Left lung (tissue), 10 donors: Measurements from ENCODE around the gene TKTL2. TPM values are rescaled to one million over a fixed set of nuclear protein-coding genes. Genes with fewer than 3 reads are reported as not detected.

Experiments
- ATAC-seq: fragments of 200-7000 bp; cut with Tn5 transposase; one replicate; pipeline ENCODE4 v1.9.1; 2020; ENCODE audit warnings: moderate library complexity
- DNase-seq, 4 donors: peaks; one replicate each; pipeline ENCODE4 v3.0.0-alpha.2; 2013 to 2020
- H3K27ac ChIP-seq, 2 donors: fragments of 200-600 bp; sonication (generic) in 1 of 2; one replicate each; pipeline versions ENCODE4 v1.5.0 to v1.8.0; 2020 to 2021
- H3K27me3 ChIP-seq, 2 donors: fragments of 200-600 bp; sonication (generic) in 1 of 2; one replicate each; pipeline versions ENCODE4 v1.5.0 to v1.8.0; 2020 to 2021
- H3K36me3 ChIP-seq, 2 donors: fragments of 200-600 bp; sonication (generic) in 1 of 2; one replicate each; pipeline versions ENCODE4 v1.5.0 to v1.8.0; 2020 to 2021
- H3K4me1 ChIP-seq, 2 donors: fragments of 200-600 bp; one replicate each; pipeline ENCODE4 v1.8.0; 2021
- H3K4me3 ChIP-seq, 2 donors: fragments of 200-600 bp; sonication (generic) in 1 of 2; one replicate each; pipeline versions ENCODE4 v1.5.0 to v1.8.0; 2020 to 2021; ENCODE audit warnings: mild to moderate bottlenecking in 1 of 2
- H3K9me3 ChIP-seq, 2 donors: fragments of 200-600 bp; sonication (generic) in 1 of 2; one replicate each; pipeline versions ENCODE4 v1.5.0 to v1.8.0; 2020 to 2021
- CTCF ChIP-seq, 2 donors: fragments of 200-600 bp; sonication (generic) in 1 of 2; IDR thresholded peaks; one replicate each; pipeline versions ENCODE4 v1.5.0 to v1.8.0; 2021; ENCODE audit warnings: antibody characterized with exemption in 2 of 2
- intact Hi-C, 2 donors: fragments of 100-400 bp; cut with DNase I; formaldehyde crosslinking; loops; one replicate each; pipeline versions ENCODE4 v1.11.2 to v1.14.2; 2022
- polyA plus RNA-seq, 6 donors: library from polyadenylated mRNA; unstranded; fragments of 120-200 nt; gene quantifications; one replicate each; pipeline ENCODE4 v1.2.1, GENCODE V29; 2013; ENCODE audit not compliant: insufficient read length in 6 of 6
- total RNA-seq, 2 donors: library from RNA; stranded (reverse); fragmentation: NEBNext Ultra II Directional; extraction: Animal tissue kit (Norgen Biotek cat#: 25700); gene quantifications; one replicate each; pipeline ENCODE4 v1.2.1, GENCODE V29; 2021
- donor health status: DM: no; HTN: yes; CAD: no.
- donor health status: DM: no; HTN: no; CAD: no.

TKTL2 gene
- total and polyA plus RNA-seq, 8 donors, result 0.06 TPM; not detected in 7

- Histone ChIP-seq H3K27me3 (no peaks in the 10 kb centered on the region), H3K36me3 (no peaks in the 10 kb centered on the region), H3K4me1 (peaks cover 0 to 3% of the 10 kb centered on the region in 2 donors), H3K9me3 (no peaks in the 10 kb centered on the region), H3K4me3 (no peak overlapping the region), H3K27ac (no peak overlapping the region)
- no peak for ATAC-seq
- intact Hi-C loops, result no loop called here
- no peak for DNase-seq
- no peak for TF ChIP-seq CTCF (IDR thresholded peaks at IDR 0.05)
Observed at GRCh38 chr4:163474027-163474426, 473 bp upstream of the TKTL2 start.

DNA sequence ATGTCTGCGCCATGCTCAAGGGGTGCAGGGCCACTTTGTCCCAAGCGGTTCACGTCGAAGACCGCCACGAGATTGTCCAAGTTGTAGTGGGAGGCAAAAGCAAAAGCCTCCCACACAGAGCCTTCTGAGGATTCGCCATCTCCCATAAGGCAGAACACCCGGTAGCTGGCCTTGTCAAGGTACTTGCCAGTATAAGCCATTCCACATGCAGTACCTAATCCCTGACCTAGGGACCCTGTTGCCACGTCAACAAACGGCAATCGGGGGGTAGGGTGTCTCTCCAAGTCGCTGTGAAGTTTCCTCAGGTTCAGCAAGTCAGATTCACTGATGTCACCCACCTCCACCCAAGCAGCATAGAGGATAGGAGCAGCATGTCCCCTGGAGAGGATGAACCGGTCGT, 424 bp downstream of the TKTL2 start:
- peaks cover 0 to 3% of the 10 kb centered on the region in 2 donors for H3K4me1 ChIP-seq
- H3K9me3 ChIP-seq, result no peaks in the 10 kb centered on the region
- TF ChIP-seq CTCF (IDR thresholded peaks at IDR 0.05), result no peak
- DNase-seq, result no peak
- no peaks in the 10 kb centered on the region for H3K27me3 ChIP-seq
- H3K4me3 ChIP-seq, result no peak overlapping the region
- no peaks in the 10 kb centered on the region for H3K36me3 ChIP-seq
- ATAC-seq, result no peak
- intact Hi-C loops, result no loop called here
- H3K27ac ChIP-seq, result no peak overlapping the region

DNA sequence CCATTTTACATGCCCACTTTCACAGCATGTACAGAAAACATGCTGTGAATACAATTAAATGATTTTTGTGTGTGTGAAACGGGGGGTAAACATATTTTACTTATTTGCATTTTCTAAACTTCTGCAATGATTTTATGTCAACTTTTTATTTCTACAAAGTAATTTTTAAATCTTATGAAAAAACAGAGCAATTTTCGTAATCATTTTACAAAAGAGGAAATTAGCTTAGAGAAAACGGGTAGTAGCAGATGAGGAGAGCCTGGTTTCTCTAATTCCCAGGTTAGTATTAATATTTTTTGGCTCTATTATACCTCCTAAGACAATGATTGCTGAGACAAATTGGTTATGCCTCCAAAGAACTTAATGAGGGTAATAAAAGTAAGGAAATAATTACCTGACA, 3.2 kb downstream of the TKTL2 start:
- no peak for DNase-seq
- no peaks in the 10 kb centered on the region for H3K4me1 ChIP-seq
- no peak for ATAC-seq
- H3K4me3 ChIP-seq, result no peak overlapping the region
- no peaks in the 10 kb centered on the region for H3K27me3 ChIP-seq
- TF ChIP-seq CTCF (IDR thresholded peaks at IDR 0.05), result no peak
- intact Hi-C loops, result no loop called here
- no peaks in the 10 kb centered on the region for H3K36me3 ChIP-seq
- no peak overlapping the region for H3K27ac ChIP-seq
- no peaks in the 10 kb centered on the region for H3K9me3 ChIP-seq

DNA sequence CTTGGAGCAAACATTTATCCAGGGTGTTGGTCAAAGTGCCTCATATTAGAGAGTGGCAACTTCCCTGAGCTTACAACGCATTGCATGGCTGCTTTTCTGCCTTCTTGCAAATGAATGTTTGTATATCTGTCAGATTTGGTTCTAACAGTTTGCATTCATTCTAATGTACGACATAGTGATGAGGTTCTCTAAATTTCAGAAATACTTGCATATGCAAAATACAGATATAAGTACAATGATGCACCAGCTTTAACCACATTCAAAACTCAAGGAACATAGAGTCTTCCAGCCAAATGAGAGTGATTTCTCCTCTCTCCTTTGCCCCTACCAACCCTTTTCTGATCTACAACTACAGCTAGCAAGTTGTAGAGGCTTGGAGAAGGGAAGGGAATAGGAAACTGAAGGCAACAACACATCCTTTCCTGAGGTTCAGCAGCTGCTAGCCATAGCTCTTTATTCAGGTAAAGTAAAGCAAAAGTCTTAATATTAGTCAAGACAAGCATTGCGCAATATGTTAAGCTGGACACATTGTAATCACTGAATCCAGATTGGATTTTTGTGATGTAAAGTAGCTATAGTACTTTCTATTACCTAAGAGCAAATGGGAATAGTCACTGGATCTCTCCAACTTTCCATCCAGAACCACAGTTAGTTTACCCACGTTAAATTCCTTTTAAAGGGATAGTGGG, 6.3 kb downstream of the TKTL2 start:
- DNase-seq (no peak), ATAC-seq (no peak)
- TF ChIP-seq CTCF (IDR thresholded peaks at IDR 0.05), result no peak
- no peak overlapping the region for H3K27ac ChIP-seq
- intact Hi-C loops, result no loop called here
- H3K4me1 ChIP-seq, result no peaks in the 10 kb centered on the region
- H3K9me3 ChIP-seq, result no peaks in the 10 kb centered on the region
- H3K27me3 ChIP-seq, result no peaks in the 10 kb centered on the region
- H3K4me3 ChIP-seq, result no peak overlapping the region
- H3K36me3 ChIP-seq, result no peaks in the 10 kb centered on the region

DNA sequence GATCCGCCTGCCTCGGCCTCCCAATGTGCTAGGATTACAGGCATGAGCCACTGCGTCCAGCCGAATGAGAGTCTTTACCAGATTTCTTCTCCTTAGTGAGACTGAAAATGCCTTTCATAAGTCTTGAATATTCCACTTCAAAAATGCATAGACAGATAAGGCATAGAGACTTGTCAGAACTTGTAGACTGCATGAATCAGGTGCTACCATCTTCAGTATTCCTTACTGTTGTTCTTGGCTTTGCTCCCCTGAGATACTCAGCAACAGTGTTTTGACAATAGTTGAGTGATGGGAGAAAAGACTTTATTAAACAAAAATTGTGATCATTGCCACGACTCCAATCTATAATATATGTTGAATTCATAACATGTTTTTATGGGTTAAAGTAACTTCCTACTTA, 11.0 kb downstream of the TKTL2 start:
- no peaks in the 10 kb centered on the region for H3K36me3 ChIP-seq
- H3K9me3 ChIP-seq, result no peaks in the 10 kb centered on the region
- H3K4me3 ChIP-seq, result no peak overlapping the region
- DNase-seq (no peak), ATAC-seq (no peak)
- intact Hi-C loops, result no loop called here
- no peak overlapping the region for H3K27ac ChIP-seq
- H3K4me1 ChIP-seq, result no peaks in the 10 kb centered on the region
- H3K27me3 ChIP-seq, result no peaks in the 10 kb centered on the region
- no peak for TF ChIP-seq CTCF (IDR thresholded peaks at IDR 0.05)
